Stimulated activated CD8-positive, alpha-beta memory T cell treated with anti-CD3 and anti-CD28 coated beads, Interleukin-2, amount 100 ng/mL, for 48 hours (primary cell): Measurements from ENCODE around the gene TCP1.
"Not testable (repeated sequence)": the region's sequence is repeated elsewhere in the genome, so short reads cannot be mapped to it uniquely, and the experiment has no call there.

Experiments
- DNase-seq, 2 donors: peaks; one replicate each; pipeline ENCODE4 v3.0.0-alpha.2; 2020; ENCODE audit warnings: low read depth in 2 of 2

The TCP1 gene

DNA sequence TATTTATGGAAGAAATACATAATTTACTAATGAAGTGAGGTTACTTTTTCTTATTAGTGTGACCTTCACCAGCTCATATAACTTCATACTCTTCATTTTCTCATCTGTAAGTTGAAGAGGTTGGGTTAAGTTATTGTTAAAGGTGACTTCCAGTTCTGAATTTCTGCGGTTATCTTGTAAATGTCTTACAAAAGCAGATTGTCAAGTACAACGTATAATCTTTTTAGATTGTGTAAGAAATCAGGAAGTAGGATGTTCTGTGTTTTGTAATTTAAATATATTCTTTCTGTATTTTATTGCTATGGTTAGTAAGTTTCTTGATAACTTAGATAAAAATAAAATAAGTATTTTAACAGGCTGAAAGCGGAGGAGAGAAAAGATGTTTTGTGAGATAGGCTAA, 50.1 kb downstream of the TCP1 start:
- DNase-seq: no peak

DNA sequence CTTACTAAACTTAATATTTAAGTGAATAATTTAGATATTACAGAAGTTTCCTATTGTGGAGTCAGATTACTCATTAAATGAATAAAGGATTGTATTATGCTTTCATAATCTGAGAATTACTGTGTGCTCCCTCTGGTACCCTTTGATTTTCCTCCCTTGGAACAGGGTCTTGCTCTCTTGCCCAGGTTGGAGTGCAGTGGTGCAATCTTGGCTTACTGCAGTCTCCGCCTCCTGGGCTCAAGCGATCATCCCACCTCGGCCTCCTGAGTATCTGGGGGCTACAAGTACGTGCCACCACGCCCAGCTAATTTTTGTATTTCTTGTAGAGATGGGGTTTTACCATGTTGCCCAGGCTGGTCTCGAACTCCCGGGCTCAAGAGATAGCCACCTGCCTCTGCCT, 52.5 kb downstream of the TCP1 start:
- no peak for DNase-seq

GRCh38 chr6:159733395-159733794, 56.0 kb downstream of the TCP1 start:
- DNase-seq: not testable (repeated sequence)

DNA sequence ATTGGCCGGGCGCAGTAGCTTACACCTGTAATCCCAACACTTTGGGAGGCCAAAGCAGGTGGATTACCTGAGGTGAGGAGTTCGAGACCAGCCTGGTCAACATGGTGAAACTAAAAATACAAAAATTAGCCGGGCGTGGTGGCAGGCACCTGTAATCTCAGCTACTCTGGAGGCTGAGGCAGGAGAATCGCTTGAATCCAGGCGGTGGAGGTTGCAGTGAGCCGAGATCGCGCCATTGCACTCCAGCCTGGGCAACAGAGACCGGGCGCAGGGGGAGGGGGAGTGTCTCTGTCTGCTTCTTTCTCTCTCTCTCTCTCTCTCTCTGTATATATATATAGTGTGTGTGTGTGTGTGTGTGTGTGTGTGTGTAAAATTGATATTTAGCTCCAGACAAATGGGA, 56.9 kb downstream of the TCP1 start:
- not testable (repeated sequence) for DNase-seq

DNA sequence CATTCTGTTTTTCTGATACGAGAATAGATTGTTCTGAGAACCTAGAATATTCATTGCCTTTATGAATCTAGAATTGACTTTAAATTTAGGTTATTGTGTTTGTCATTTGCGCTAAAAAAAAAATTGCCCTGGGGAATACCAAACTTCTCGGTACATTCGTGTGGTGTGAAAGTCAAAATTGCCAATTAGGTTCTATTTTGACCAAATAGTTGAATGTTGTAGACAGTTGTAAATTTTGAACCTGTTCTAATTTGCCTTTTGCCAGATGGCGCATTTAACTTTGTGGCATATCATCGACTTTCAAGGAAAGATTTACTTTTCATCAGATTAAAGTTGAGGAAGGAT, 59.1 kb downstream of the TCP1 start:
- DNase-seq: no peak

DNA sequence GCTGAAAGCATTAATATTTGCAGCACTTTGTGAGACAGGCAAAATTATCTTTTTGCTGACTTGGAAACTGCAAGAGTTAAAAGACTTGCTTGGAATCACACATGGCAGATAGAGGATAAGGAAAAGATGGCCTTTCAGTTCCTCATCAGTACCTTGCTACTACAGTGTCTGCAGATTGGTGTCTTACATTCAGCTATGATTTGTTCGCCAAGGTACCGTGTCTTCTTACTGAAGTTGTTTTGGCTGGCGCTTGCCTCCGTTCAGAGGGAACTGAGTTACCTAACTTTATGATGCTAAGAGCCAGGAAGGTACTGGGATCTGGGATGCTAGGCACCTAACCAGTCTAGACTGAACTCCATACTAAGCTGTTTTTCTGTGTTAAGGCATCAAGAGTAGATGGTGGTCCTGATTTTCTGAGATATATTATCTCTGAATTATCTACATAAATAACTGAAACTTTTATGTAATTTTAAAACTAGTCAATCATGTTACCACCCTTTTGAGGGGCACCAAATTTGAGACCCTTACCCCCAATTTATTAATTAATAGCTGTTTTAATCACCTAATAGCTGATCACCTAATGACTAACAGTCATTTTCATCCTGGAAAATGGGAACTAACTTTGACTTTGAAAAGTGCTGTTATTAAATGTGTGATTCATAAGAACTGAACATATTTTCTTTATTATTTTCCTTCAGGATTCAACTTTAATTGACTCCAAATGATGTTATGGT, 59.6 kb downstream of the TCP1 start:
- no peak for DNase-seq

GRCh38 chr6:159728531-159728964, 60.9 kb downstream of the TCP1 start:
- DNase-seq: no peak
